Muscle of arm (tissue), 14 donors: Measurements from ENCODE around the gene KRTAP9-3. TPM values are rescaled to one million over a fixed set of nuclear protein-coding genes. Genes with fewer than 3 reads are reported as not detected.
"Not testable (repeated sequence)": the region's sequence is repeated elsewhere in the genome, so short reads cannot be mapped to it uniquely, and the experiment has no call there.

Source experiments
- DNase-seq: peaks from one replicate; pipeline ENCODE4 v3.0.0-alpha.2; 2013
- long read RNA-seq, 11 donors: transcript quantifications; one replicate each; lab custom pipeline, GENCODE V29; 2026
- polyA plus RNA-seq, 12 donors: library from polyadenylated mRNA; unstranded; fragments of 120-200 nt; gene quantifications; one replicate each; pipeline ENCODE4 v1.2.1, GENCODE V29; 2013; ENCODE audit not compliant: insufficient read length in 12 of 12

Gene KRTAP9-3, protein sequence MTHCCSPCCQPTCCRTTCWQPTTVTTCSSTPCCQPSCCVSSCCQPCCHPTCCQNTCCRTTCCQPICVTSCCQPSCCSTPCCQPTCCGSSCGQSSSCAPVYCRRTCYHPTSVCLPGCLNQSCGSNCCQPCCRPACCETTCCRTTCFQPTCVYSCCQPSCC
- not detected for polyA plus RNA-seq
- long read RNA-seq, donor 1 = 0 reads
- long read RNA-seq, donor 2 = 0 reads
- long read RNA-seq, donor 3 = 0 reads
- long read RNA-seq, donor 4 = 0 reads
- long read RNA-seq, donor 5 = 0 reads
- long read RNA-seq, donor 6 = 0 reads
- long read RNA-seq, donor 7 = 0 reads
- long read RNA-seq, donor 8 = 0 reads
- long read RNA-seq, donor 9 = 0 reads
- long read RNA-seq, donor 10 = 0 reads
- long read RNA-seq, donor 11 = 0 reads

DNA sequence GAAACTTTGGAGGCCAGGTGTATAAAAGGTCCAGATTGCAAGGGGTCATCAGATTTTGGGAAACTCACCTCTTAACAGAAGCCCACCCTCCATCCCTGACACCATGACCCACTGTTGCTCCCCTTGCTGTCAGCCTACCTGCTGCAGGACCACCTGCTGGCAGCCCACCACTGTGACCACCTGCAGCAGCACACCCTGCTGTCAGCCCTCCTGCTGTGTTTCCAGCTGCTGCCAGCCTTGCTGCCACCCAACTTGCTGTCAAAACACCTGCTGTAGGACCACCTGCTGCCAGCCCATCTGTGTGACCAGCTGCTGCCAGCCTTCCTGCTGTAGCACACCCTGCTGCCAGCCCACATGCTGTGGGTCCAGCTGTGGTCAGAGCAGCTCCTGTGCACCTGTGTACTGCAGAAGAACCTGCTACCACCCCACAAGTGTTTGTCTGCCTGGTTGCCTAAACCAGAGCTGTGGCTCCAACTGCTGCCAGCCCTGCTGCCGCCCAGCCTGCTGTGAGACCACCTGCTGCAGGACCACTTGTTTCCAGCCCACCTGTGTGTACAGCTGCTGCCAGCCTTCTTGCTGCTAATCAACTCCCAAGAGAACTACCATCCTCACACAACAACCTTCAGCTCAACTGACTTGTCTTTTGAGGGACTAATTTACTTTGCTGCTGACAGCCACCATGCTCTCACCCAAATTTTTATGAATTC lies at the start of gene KRTAP9-3:
Gene KRTAP9-3 (plus strand): TSS at position 51 of the 707 bp plus-strand sequence. CDS start 53 bp downstream, at position 104.
- DNase-seq = not testable (repeated sequence)

GRCh38 chr17:41184480-41184961 lies 47.7 kb upstream of the KRTAP9-3 start, which contains the start of gene KRTAP4-1:
Gene KRTAP4-1, minus strand, starts transcription at chr17:41184911. Its CDS starts 57 bp downstream, at chr17:41184854.
- no peak for DNase-seq

GRCh38 chr17:41185001-41185400 lies 47.2 kb upstream of the KRTAP9-3 start:
- no peak for DNase-seq

GRCh38 chr17:41186872-41187271 lies 45.4 kb upstream of the KRTAP9-3 start:
- DNase-seq = no peak

DNA sequence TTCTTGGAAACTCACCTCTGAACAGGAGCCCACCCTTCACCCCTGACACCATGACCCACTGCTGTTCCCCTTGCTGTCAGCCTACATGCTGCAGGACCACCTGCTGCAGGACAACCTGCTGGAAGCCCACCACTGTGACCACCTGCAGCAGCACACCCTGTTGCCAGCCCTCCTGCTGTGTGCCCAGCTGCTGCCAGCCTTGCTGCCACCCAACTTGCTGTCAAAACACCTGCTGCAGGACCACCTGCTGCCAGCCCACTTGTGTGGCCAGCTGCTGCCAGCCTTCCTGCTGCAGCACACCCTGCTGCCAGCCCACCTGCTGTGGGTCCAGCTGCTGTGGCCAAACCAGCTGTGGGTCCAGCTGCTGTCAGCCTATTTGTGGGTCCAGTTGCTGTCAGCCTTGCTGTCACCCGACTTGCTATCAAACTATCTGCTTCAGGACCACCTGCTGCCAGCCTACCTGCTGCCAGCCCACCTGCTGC lies 42.4 kb upstream of the KRTAP9-3 start, which contains the start of gene KRTAP9-1:
Gene KRTAP9-1 (plus strand): TSS at position 51 of the 482 bp plus-strand sequence. CDS start 0 bp downstream, at position 51.
- DNase-seq = not testable (repeated sequence)

DNA sequence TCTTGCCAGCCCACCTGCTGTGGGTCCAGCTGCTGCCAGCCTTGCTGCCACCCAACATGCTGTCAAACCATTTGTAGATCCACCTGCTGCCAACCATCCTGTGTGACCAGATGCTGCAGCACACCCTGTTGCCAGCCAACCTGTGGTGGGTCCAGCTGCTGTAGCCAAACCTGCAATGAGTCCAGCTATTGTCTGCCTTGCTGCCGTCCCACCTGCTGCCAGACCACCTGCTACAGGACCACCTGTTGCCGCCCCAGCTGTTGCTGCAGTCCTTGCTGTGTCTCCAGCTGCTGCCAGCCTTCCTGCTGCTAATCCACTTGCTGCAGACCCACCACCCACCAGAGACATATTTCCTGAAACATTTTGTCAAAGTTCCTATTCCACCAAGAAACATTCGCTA lies 41.9 kb upstream of the KRTAP9-3 start:
- no peak for DNase-seq

DNA sequence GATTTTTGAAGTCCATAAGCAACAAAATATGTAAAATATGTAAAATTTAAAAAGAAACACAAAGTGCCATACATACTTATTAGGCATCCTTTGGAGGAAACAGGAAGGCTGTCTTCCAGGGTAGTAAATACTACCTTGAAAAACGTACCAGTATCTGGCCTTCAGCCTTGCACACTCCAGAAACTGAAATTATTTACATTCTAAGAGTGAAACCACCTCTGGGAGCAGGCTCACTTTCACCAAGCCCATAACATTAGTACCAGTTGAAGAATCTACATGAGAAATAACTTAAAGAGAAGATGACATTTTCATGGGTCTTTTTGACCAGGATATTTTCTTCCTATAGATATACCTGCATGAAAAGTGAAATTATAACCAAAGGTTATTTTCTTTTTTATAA lies 36.2 kb upstream of the KRTAP9-3 start:
- no peak for DNase-seq

DNA sequence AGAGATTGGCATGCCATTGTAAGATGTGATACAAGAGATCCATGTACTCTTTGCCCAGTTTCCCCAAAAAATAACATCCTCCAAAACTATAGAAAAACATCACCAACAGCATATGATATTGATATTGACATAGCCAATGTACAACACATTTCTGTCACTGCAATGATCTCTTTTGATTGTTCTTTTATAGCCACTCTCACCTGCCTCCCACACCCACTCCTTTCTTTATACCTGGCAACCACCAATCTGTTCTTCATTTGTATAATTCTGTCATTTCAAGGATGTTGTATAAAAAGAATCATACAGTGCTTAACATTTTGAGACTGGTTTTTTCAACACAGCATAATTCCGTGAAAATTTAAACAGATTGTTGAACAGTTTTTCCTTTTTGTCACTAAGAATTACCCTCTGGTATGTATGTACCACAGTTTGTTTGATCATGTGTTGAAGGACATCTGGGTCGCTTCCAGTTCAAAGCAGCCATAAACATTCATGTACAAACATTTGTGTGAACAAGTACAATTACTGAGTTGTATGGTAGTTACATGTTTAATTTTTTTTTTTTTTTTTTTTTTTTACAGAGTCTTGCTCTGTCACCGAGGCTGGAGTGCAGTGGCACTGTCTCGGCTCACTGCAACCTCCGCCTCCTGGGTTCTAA lies 32.7 kb upstream of the KRTAP9-3 start:
- no peak for DNase-seq

GRCh38 chr17:41211845-41212466 lies 20.3 kb upstream of the KRTAP9-3 start:
- peak; percentile 1 for DNase-seq

GRCh38 chr17:41212524-41213169 lies 19.6 kb upstream of the KRTAP9-3 start:
- peak; percentile 1 for DNase-seq

- no peak for DNase-seq
Measured at GRCh38 chr17:41215681-41216080, 16.6 kb upstream of the KRTAP9-3 start.

DNA sequence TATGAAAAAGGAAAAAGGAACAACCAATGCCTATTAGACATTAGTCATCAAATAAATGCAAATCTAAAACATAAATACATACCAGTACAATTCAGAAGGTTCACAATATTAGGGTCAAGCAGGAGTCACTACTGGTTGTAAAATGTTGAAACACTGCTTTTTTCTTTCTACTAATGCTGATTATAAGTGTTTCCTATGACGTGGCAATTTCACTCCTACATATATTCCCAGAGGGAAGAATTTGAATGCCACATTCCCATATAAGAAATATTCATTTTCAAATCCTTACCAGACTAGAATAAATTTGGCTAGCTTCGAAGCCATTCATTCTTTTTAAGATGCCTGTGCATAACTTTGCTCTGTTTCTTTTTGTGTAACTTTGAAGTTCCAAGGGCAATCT lies 8.4 kb upstream of the KRTAP9-3 start:
- no peak for DNase-seq

GRCh38 chr17:41226051-41226450 lies 6.2 kb upstream of the KRTAP9-3 start:
- DNase-seq = no peak

DNA sequence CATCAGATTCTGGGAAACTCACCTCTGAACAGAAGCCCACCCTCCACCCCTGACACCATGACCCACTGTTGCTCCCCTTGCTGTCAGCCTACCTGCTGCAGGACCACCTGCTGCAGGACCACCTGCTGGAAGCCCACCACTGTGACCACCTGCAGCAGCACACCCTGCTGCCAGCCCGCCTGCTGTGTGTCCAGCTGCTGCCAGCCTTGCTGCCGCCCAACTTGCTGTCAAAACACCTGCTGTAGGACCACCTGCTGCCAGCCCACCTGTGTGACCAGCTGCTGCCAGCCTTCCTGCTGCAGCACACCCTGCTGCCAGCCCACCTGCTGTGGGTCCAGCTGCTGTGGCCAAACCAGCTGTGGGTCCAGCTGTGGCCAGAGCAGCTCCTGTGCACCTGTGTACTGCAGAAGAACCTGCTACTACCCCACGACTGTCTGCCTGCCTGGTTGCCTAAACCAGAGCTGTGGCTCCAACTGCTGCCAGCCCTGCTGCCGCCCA lies 5.6 kb upstream of the KRTAP9-3 start, which contains the start of gene KRTAP9-2:
Gene KRTAP9-2 (plus strand): TSS at position 51 of the 498 bp plus-strand sequence. CDS start 7 bp downstream, at position 58.
- not testable (repeated sequence) for DNase-seq

DNA sequence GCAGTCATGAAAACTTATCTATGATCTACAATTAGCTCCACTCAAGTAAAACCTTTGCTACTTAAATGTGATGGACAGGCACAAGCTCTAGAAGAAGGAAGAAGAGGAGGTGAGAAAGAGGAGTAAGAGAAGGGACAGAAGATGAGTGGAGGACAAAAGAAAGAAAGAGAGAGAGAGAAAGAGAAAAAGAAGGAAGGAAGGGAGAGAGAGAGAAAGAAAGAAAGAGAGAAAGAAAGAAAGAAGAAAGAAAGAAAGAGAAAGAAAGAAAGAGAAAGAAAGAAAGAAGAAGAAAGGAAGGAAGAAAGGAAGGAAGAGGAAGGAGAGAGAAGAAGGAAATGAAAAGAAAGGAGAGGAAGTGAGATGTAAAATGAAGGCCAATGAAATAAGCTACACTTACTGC lies 2.2 kb upstream of the KRTAP9-3 start:
- no peak for DNase-seq

GRCh38 chr17:41231731-41232130 lies 518 bp upstream of the KRTAP9-3 start:
- DNase-seq = no peak

- DNase-seq = not testable (repeated sequence)
Measured at GRCh38 chr17:41237116-41237515, 4.9 kb downstream of the KRTAP9-3 start.

GRCh38 chr17:41237949-41238437 lies 5.7 kb downstream of the KRTAP9-3 start, which contains the start of gene KRTAP9-8:
Gene KRTAP9-8, plus strand, starts transcription at chr17:41237999. Its CDS starts 53 bp downstream, at chr17:41238052.
- not testable (repeated sequence) for DNase-seq

DNA sequence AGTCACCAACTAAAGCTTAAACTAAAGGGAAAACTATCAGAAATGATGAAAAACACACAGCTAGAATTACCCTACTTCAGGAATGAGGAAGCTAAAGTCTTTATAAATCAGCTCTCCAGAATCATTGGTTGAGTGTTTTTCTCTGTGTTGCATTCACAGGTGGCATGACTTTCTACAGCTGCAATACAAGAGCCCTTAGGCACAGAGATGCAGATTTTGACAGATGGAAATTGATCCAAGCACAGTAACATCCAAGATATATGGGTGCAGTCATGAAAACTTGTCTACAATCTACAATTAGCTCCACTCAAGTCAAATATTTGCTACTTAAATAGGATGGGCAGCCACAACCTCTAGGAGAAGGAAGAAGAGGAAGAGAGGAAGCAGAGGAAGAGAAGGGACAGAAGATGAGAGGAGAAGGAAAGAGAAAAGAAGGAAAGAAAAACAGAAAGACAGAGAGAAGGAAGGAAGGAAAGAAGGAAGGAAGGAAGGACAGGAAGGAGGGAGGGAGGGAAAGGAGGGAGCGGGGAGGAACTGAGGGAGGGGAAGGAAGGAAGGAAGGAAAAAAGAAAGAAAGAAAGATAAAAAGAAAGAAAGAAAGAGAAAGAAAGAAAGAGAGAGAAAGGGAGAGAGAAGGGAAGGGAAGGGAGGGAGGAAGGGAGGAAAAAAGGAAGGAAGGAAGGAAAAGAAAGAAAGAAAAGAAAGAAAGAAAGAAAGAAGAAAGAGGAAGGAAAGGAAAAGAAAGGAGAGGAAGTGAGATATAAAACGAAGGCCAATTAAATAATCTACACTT lies 14.9 kb downstream of the KRTAP9-3 start:
- not testable (repeated sequence) for DNase-seq
